Measurements from ENCODE around the gene RAB6A.

Gene RAB6A

DNA sequence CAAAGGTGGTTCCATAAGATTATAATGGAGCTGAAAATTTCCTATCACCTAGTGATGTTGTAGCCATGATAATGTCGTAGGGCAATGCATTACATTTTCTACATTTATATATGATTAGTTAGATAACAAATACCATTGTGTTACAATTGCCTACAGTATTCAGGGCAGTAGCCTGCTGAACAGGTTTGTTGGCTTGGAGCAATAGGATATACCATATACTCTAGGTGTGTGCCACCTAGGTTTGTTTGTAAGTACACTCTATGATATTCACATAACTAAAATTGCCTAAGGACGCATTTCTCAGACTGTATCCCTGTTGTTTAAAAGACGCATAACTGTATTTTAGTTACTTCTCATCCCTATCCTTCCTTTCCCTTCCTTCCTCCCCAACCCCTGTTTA, 100.9 kb downstream of the RAB6A start:
- Histone ChIP-seq H3K4me3 (replicated peaks; ENCODE audit: insufficient read depth, low read length) (no peak overlapping the region), H3K27ac (replicated peaks) (no peak overlapping the region), H3K27me3 (ENCODE audit: insufficient read depth, poor library complexity, severe bottlenecking) (no peaks in the 10 kb centered on the region)
- TF ChIP-seq POLR2AphosphoS5 (IDR thresholded peaks at IDR 0.05; ENCODE audit: low read depth) (no peak), GABPA (IDR thresholded peaks at IDR 0.05; ENCODE audit: low read depth) (no peak), SPI1 (IDR thresholded peaks at IDR 0.05; ENCODE audit: borderline replicate concordance, low read depth) (no peak)
- TF ChIP-seq, protein P1, sequence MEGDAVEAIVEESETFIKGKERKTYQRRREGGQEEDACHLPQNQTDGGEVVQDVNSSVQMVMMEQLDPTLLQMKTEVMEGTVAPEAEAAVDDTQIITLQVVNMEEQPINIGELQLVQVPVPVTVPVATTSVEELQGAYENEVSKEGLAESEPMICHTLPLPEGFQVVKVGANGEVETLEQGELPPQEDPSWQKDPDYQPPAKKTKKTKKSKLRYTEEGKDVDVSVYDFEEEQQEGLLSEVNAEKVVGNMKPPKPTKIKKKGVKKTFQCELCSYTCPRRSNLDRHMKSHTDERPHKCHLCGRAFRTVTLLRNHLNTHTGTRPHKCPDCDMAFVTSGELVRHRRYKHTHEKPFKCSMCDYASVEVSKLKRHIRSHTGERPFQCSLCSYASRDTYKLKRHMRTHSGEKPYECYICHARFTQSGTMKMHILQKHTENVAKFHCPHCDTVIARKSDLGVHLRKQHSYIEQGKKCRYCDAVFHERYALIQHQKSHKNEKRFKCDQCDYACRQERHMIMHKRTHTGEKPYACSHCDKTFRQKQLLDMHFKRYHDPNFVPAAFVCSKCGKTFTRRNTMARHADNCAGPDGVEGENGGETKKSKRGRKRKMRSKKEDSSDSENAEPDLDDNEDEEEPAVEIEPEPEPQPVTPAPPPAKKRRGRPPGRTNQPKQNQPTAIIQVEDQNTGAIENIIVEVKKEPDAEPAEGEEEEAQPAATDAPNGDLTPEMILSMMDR (IDR thresholded peaks at IDR 0.05; ENCODE audit: insufficient read depth, low read length) = no peak
- TF ChIP-seq, protein P2, sequence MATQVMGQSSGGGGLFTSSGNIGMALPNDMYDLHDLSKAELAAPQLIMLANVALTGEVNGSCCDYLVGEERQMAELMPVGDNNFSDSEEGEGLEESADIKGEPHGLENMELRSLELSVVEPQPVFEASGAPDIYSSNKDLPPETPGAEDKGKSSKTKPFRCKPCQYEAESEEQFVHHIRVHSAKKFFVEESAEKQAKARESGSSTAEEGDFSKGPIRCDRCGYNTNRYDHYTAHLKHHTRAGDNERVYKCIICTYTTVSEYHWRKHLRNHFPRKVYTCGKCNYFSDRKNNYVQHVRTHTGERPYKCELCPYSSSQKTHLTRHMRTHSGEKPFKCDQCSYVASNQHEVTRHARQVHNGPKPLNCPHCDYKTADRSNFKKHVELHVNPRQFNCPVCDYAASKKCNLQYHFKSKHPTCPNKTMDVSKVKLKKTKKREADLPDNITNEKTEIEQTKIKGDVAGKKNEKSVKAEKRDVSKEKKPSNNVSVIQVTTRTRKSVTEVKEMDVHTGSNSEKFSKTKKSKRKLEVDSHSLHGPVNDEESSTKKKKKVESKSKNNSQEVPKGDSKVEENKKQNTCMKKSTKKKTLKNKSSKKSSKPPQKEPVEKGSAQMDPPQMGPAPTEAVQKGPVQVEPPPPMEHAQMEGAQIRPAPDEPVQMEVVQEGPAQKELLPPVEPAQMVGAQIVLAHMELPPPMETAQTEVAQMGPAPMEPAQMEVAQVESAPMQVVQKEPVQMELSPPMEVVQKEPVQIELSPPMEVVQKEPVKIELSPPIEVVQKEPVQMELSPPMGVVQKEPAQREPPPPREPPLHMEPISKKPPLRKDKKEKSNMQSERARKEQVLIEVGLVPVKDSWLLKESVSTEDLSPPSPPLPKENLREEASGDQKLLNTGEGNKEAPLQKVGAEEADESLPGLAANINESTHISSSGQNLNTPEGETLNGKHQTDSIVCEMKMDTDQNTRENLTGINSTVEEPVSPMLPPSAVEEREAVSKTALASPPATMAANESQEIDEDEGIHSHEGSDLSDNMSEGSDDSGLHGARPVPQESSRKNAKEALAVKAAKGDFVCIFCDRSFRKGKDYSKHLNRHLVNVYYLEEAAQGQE (IDR thresholded peaks at IDR 0.05; ENCODE audit: insufficient replicate concordance, low read depth) = no peak
- no peak for DNase-seq (ENCODE audit: low read depth in 1 of 2, low spot score in 1 of 2)

DNA sequence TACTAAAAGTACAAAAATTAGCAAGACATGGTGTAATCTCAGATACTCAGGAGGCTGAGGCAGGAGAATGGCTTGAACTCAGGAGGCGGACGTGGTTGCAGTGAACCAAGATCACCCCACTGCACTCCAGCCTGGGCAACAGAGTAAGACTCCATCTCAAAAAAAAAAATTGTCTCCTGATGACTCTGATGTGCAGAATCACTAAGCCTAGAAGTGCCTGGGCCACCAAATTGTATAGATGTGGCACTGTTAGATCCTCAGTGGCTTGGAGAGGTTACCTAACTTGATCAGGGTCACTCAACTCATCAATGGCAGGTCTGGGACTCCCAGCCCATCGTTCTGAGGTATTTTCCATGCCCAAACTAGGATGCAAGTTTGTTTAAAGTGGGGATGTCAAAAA, 103.9 kb downstream of the RAB6A start:
- DNase-seq (ENCODE audit: low read depth in 1 of 2, low spot score in 1 of 2) = no peak
- Histone ChIP-seq H3K4me3 (replicated peaks; ENCODE audit: insufficient read depth, low read length) (no peak overlapping the region), H3K27ac (replicated peaks) (no peak overlapping the region), H3K27me3 (ENCODE audit: insufficient read depth, poor library complexity, severe bottlenecking) (no peaks in the 10 kb centered on the region)
- TF ChIP-seq, protein P2 (IDR thresholded peaks at IDR 0.05; ENCODE audit: insufficient replicate concordance, low read depth) = no peak
- no peak for TF ChIP-seq SPI1 (IDR thresholded peaks at IDR 0.05; ENCODE audit: borderline replicate concordance, low read depth)
- TF ChIP-seq, protein P1 (IDR thresholded peaks at IDR 0.05; ENCODE audit: insufficient read depth, low read length) = no peak
- TF ChIP-seq POLR2AphosphoS5 (IDR thresholded peaks at IDR 0.05; ENCODE audit: low read depth) = no peak
- no peak for TF ChIP-seq GABPA (IDR thresholded peaks at IDR 0.05; ENCODE audit: low read depth)

DNA sequence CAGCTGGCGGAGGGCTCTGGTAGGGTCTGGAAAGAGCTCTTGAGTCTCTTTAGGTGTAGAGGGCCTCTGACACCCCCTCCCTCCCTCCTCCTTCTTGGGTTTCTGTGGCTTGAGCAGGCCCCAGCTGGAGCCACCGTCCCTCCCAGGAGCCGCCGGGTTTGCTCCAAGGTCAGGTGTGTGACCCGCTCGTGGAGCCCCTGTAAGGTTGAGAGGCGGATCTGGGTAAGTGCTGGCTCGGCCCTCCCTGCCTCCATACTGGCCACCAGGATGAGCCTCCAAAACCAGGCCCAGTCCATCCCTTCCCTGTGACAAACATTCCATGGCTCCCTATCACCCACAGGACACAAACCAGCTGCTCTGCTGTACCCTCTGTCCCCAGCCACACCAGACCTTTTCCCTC, 105.2 kb downstream of the RAB6A start:
- no peaks in the 10 kb centered on the region for H3K27me3 ChIP-seq (ENCODE audit: insufficient read depth, poor library complexity, severe bottlenecking)
- H3K27ac ChIP-seq (replicated peaks) = no peak overlapping the region
- DNase-seq (ENCODE audit: low read depth in 1 of 2, low spot score in 1 of 2) = no peak
- no peak overlapping the region for H3K4me3 ChIP-seq (replicated peaks; ENCODE audit: insufficient read depth, low read length)
- TF ChIP-seq, protein P1 (IDR thresholded peaks at IDR 0.05; ENCODE audit: insufficient read depth, low read length) = no peak
- TF ChIP-seq POLR2AphosphoS5 (IDR thresholded peaks at IDR 0.05; ENCODE audit: low read depth) = no peak

DNA sequence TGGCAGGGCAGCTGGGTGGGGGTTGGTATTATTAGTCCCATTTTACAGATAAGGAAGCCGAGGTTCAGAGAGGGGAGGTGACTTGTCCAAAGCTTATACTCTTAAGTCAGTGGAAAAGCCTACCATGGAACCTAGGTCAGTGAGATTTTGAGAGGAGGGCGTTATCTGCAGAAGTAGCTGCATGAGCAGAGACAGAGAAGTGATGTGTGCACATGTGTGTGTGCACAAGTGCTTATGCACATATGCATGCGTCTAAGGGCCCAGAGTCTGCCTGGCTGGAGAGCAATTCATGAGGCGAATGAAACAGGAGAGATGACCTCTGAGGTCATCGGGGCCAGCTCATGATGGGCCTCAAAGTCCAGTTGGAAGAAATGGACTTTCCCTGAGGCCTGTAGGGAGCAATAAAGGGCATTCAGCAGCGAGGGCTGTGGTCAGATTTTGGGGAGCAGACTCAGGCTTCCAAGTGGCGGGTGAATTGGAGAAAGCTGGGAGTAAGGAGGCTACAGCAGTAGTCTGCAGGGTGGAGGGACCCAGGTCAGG, 106.3 kb downstream of the RAB6A start:
- Histone ChIP-seq H3K4me3 (replicated peaks; ENCODE audit: insufficient read depth, low read length) (no peak overlapping the region), H3K27me3 (ENCODE audit: insufficient read depth, poor library complexity, severe bottlenecking) (no peaks in the 10 kb centered on the region)
- no peak for DNase-seq (ENCODE audit: low read depth in 1 of 2, low spot score in 1 of 2)

More for the DNA sequence above, 106.3 kb downstream of the RAB6A start:
- no peak overlapping the region for H3K27ac ChIP-seq (replicated peaks)
- TF ChIP-seq, protein P1 (IDR thresholded peaks at IDR 0.05; ENCODE audit: insufficient read depth, low read length) = no peak
- TF ChIP-seq, protein P2 (IDR thresholded peaks at IDR 0.05; ENCODE audit: insufficient replicate concordance, low read depth) = no peak
- no peak for TF ChIP-seq POLR2AphosphoS5 (IDR thresholded peaks at IDR 0.05; ENCODE audit: low read depth)
- no peak for TF ChIP-seq SPI1 (IDR thresholded peaks at IDR 0.05; ENCODE audit: borderline replicate concordance, low read depth)
- TF ChIP-seq GABPA (IDR thresholded peaks at IDR 0.05; ENCODE audit: low read depth) = no peak

Data from HL-60 (cell line).